Measurements from ENCODE around the gene ACSF2. TPM values are rescaled to one million over a fixed set of nuclear protein-coding genes. Genes with fewer than 3 reads are reported as not detected.

The ACSF2 gene
- total RNA-seq, 6 donors from 2014 or later: 52.3 to 239 (median 120) TPM

- Histone ChIP-seq H3K4me1 (no peaks in the 10 kb centered on the region), H3K27me3 (no peaks in the 10 kb centered on the region), H3K4me3 (no peak overlapping the region), H3K9me3 (no peaks in the 10 kb centered on the region), H3K27ac (no peak overlapping the region), H3K36me3 (no peaks in the 10 kb centered on the region)
- WGBS, 2 donors: 86 to 93% methylated on average over 9 of the region's 9 CpGs
- DNase-seq (no peak), ATAC-seq (ENCODE audit: low FRiP score in 2 of 2) (no peak)
- no peak for TF ChIP-seq EP300 (IDR thresholded peaks at IDR 0.05)
- no peak for TF ChIP-seq CTCF (IDR thresholded peaks at IDR 0.05)
- TF ChIP-seq POLR2A (IDR thresholded peaks at IDR 0.05): no peak
- no peak for TF ChIP-seq POLR2AphosphoS5 (IDR thresholded peaks at IDR 0.05)
These were observed 76.4 kb downstream of the ACSF2 start for GRCh38 chr17:50502301-50502990.

- no peaks in the 10 kb centered on the region for H3K27me3 ChIP-seq
- no peak overlapping the region for H3K4me3 ChIP-seq
- H3K4me1 ChIP-seq: peaks cover 6 to 16% (median 9%) of the 10 kb centered on the region in 4 donors
- TF ChIP-seq EP300 (IDR thresholded peaks at IDR 0.05): no peak
- TF ChIP-seq CTCF (IDR thresholded peaks at IDR 0.05): no peak
- TF ChIP-seq POLR2AphosphoS5 (IDR thresholded peaks at IDR 0.05): no peak
- no peak for TF ChIP-seq POLR2A (IDR thresholded peaks at IDR 0.05)
- WGBS, 2 donors: 62 to 65% methylated on average over 7 of the region's 7 CpGs
- H3K9me3 ChIP-seq: no peaks in the 10 kb centered on the region
- ATAC-seq (ENCODE audit: low FRiP score in 2 of 2): no peak
- no peak for DNase-seq
- no peak overlapping the region for H3K27ac ChIP-seq
- no peaks in the 10 kb centered on the region for H3K36me3 ChIP-seq
These were observed 79.6 kb downstream of the ACSF2 start for GRCh38 chr17:50505591-50506130.

- DNase-seq (no peak), ATAC-seq (ENCODE audit: low FRiP score in 2 of 2) (no peak)
- H3K4me3 ChIP-seq: no peak overlapping the region
- 78 to 87% methylated on average over 4 to 7 of the region's 7 CpGs for WGBS, 2 donors
- TF ChIP-seq POLR2AphosphoS5 (IDR thresholded peaks at IDR 0.05) (no peak), POLR2A (IDR thresholded peaks at IDR 0.05) (no peak), EP300 (IDR thresholded peaks at IDR 0.05) (no peak), CTCF (IDR thresholded peaks at IDR 0.05) (no peak)
- H3K27ac ChIP-seq: no peak overlapping the region
- no peaks in the 10 kb centered on the region for H3K9me3 ChIP-seq
- peaks cover 6 to 16% (median 9%) of the 10 kb centered on the region in 4 donors for H3K4me1 ChIP-seq
- no peaks in the 10 kb centered on the region for H3K27me3 ChIP-seq
- no peaks in the 10 kb centered on the region for H3K36me3 ChIP-seq
These were observed 80.3 kb downstream of the ACSF2 start for GRCh38 chr17:50506298-50506697.

- TF ChIP-seq POLR2AphosphoS5 (IDR thresholded peaks at IDR 0.05): peak in 1 of 2 donors; percentile 33
- TF ChIP-seq CTCF (IDR thresholded peaks at IDR 0.05): peak in 1 of 6 experiments; percentile 13
- no peak for TF ChIP-seq EP300 (IDR thresholded peaks at IDR 0.05)
- TF ChIP-seq POLR2A (IDR thresholded peaks at IDR 0.05): peak in 1 of 4 donors; percentile 42
- peak within 1 kb of the TSS; percentile 69 to 77 (median 74) for H3K4me3 ChIP-seq
- H3K4me1 ChIP-seq: peaks cover 6 to 16% (median 9%) of the 10 kb centered on the region in 4 donors
- H3K9me3 ChIP-seq: no peaks in the 10 kb centered on the region
- WGBS, 2 donors: 11 to 16% methylated on average over 19 to 28 of the region's 66 CpGs
- ATAC-seq (ENCODE audit: low FRiP score in 2 of 2) (peak; percentile 28 to 92), DNase-seq (peak; percentile 87 to 97)
- no peaks in the 10 kb centered on the region for H3K27me3 ChIP-seq
- H3K27ac ChIP-seq: peak within 1 kb of the TSS; percentile 64 to 85 (median 78)
- H3K36me3 ChIP-seq: no peaks in the 10 kb centered on the region
These were observed 82.0 kb downstream of the ACSF2 start, which contains the start of gene MYCBPAP for GRCh38 chr17:50507871-50508572. Gene MYCBPAP (plus strand): TSS chr17:50508439. CDS start chr17:50508675, 236 bp downstream.

Data from upper lobe of left lung (tissue), 6 donors.